Thymus (tissue), 11 donors: ENCODE data around the gene CDK14. TPM values are rescaled to one million over a fixed set of nuclear protein-coding genes. Genes with fewer than 3 reads are reported as not detected.

Experiments used
- DNase-seq, 9 donors: peaks; one replicate each; pipeline ENCODE4 v3.0.0-alpha.2; 2013; ENCODE audit warnings: low spot score in 9 of 9, low read depth in 6 of 9, missing footprints in 1 of 9
- H3K27ac ChIP-seq, 2 donors: one replicate each; pipeline ENCODE4 v1.5.1; 2013; ENCODE audit warnings: control low read depth in 1 of 2, low read depth in 1 of 2, low read length in 1 of 2, mild to moderate bottlenecking in 1 of 2, moderate library complexity in 1 of 2
- H3K27me3 ChIP-seq, 2 donors: one replicate each; pipeline ENCODE4 v1.5.1; 2013; ENCODE audit warnings: low read length in 1 of 2; ENCODE audit not compliant: control insufficient read depth in 2 of 2, insufficient read depth in 1 of 2
- H3K36me3 ChIP-seq, 2 donors: one replicate each; pipeline ENCODE4 v1.5.1; 2013; ENCODE audit warnings: low read length in 1 of 2, mild to moderate bottlenecking in 1 of 2, moderate library complexity in 1 of 2; ENCODE audit not compliant: control insufficient read depth in 2 of 2, insufficient read depth in 2 of 2
- H3K4me1 ChIP-seq, 2 donors: one replicate each; pipeline ENCODE4 v1.5.1; 2013; ENCODE audit warnings: low read length in 2 of 2; ENCODE audit not compliant: control insufficient read depth in 2 of 2, insufficient read depth in 2 of 2
- H3K4me3 ChIP-seq, 2 donors: one replicate each; pipeline ENCODE4 v1.5.1; 2013; ENCODE audit warnings: low read length in 2 of 2, control low read depth in 1 of 2, mild to moderate bottlenecking in 1 of 2
- H3K9me3 ChIP-seq, 2 donors: one replicate each; pipeline ENCODE4 v1.5.1; 2013; ENCODE audit warnings: low read length in 1 of 2, mild to moderate bottlenecking in 1 of 2; ENCODE audit not compliant: control insufficient read depth in 2 of 2, insufficient read depth in 1 of 2
- WGBS: extraction: QIAGEN DNeasy Blood & Tissue Kit; methylation state at CpG from one replicate; pipeline ENCODE4 v1.1.7; 2013; 5-methylcytosine and 5-hydroxymethylcytosine counted together
- polyA plus RNA-seq: library from polyadenylated mRNA; stranded (reverse); fragments of 200-250 nt; gene quantifications from one replicate; pipeline ENCODE4 v1.2.3, GENCODE V29; 2013
- total RNA-seq: library from RNA; stranded (reverse); fragments of 120-200 nt; gene quantifications from one replicate; pipeline ENCODE4 v1.2.4, GENCODE V29; 2013
- donor health status: healthy.

The CDK14 gene
- total and polyA plus RNA-seq, 2 donors = 7.6 to 9.0 TPM

- H3K27ac ChIP-seq = no peak overlapping the region
- no peaks in the 10 kb centered on the region for H3K9me3 ChIP-seq
- H3K4me3 ChIP-seq = no peak overlapping the region
These were observed 343.5 kb downstream of the CDK14 start for GRCh38 chr7:90939666-90940065.

GRCh38 chr7:90944021-90944420 lies 347.9 kb downstream of the CDK14 start:
- Histone ChIP-seq H3K27me3 (no peaks in the 10 kb centered on the region), H3K36me3 (no peaks in the 10 kb centered on the region), H3K27ac (no peak overlapping the region), H3K9me3 (no peaks in the 10 kb centered on the region), H3K4me3 (no peak overlapping the region), H3K4me1 (no peaks in the 10 kb centered on the region)
- WGBS = 96% methylated on average over 3 of the region's 3 CpGs
- DNase-seq = no peak

More at GRCh38 chr7:90939666-90940065, 343.5 kb downstream of the CDK14 start:
- Histone ChIP-seq H3K27me3 (no peaks in the 10 kb centered on the region), H3K4me1 (no peaks in the 10 kb centered on the region), H3K36me3 (no peaks in the 10 kb centered on the region)
- DNase-seq = no peak
- 97% methylated on average over 3 of the region's 3 CpGs for WGBS

- H3K27me3 ChIP-seq = no peaks in the 10 kb centered on the region
- no peaks in the 10 kb centered on the region for H3K4me1 ChIP-seq
- no peak for DNase-seq
- WGBS = 96% methylated on average over 5 of the region's 5 CpGs
- no peaks in the 10 kb centered on the region for H3K9me3 ChIP-seq
- H3K4me3 ChIP-seq = no peak overlapping the region
- no peaks in the 10 kb centered on the region for H3K36me3 ChIP-seq
- no peak overlapping the region for H3K27ac ChIP-seq
These were observed 349.1 kb downstream of the CDK14 start for GRCh38 chr7:90945104-90945787.

GRCh38 chr7:90946730-90947501 lies 350.8 kb downstream of the CDK14 start:
- 78% methylated on average over 10 of the region's 10 CpGs for WGBS
- Histone ChIP-seq H3K4me3 (no peak overlapping the region), H3K4me1 (no peaks in the 10 kb centered on the region), H3K36me3 (no peaks in the 10 kb centered on the region), H3K9me3 (no peaks in the 10 kb centered on the region), H3K27ac (no peak overlapping the region), H3K27me3 (no peaks in the 10 kb centered on the region)
- DNase-seq = no peak

- no peaks in the 10 kb centered on the region for H3K36me3 ChIP-seq
- no peaks in the 10 kb centered on the region for H3K9me3 ChIP-seq
- no peak for DNase-seq
- no peak overlapping the region for H3K27ac ChIP-seq
- H3K4me1 ChIP-seq = no peaks in the 10 kb centered on the region
- H3K4me3 ChIP-seq = no peak overlapping the region
- H3K27me3 ChIP-seq = no peaks in the 10 kb centered on the region
These were observed 352.0 kb downstream of the CDK14 start for GRCh38 chr7:90948085-90948484.

GRCh38 chr7:90951229-90951628 lies 355.1 kb downstream of the CDK14 start:
- Histone ChIP-seq H3K27ac (no peak overlapping the region), H3K36me3 (no peaks in the 10 kb centered on the region), H3K9me3 (no peaks in the 10 kb centered on the region), H3K27me3 (no peaks in the 10 kb centered on the region), H3K4me3 (no peak overlapping the region), H3K4me1 (no peaks in the 10 kb centered on the region)
- DNase-seq = no peak
- 93% methylated on average over 1 of the region's 1 CpG for WGBS

GRCh38 chr7:90951986-90952954 lies 356.1 kb downstream of the CDK14 start:
- Histone ChIP-seq H3K4me3 (no peak overlapping the region), H3K4me1 (no peaks in the 10 kb centered on the region), H3K36me3 (no peaks in the 10 kb centered on the region), H3K9me3 (no peaks in the 10 kb centered on the region), H3K27ac (no peak overlapping the region), H3K27me3 (no peaks in the 10 kb centered on the region)
- DNase-seq = no peak
- 90% methylated on average over 7 of the region's 7 CpGs for WGBS

- DNase-seq = no peak
- no peaks in the 10 kb centered on the region for H3K36me3 ChIP-seq
- no peaks in the 10 kb centered on the region for H3K4me1 ChIP-seq
- H3K9me3 ChIP-seq = no peaks in the 10 kb centered on the region
- H3K4me3 ChIP-seq = no peak overlapping the region
- no peaks in the 10 kb centered on the region for H3K27me3 ChIP-seq
- H3K27ac ChIP-seq = no peak overlapping the region
- 90% methylated on average over 3 of the region's 3 CpGs for WGBS
These were observed 359.6 kb downstream of the CDK14 start for GRCh38 chr7:90955641-90956207.
